CD4-positive, alpha-beta T cell treated with Interleukin-21 for 1 hour (primary cell): Measurements from ENCODE around the gene AADAT.

Source experiments
- DNase-seq: peaks from one replicate; pipeline ENCODE4 v3.0.0-alpha.2; 2020

Gene AADAT

GRCh38 chr4:170027181-170027829, 62.5 kb downstream of the AADAT start:
- DNase-seq: peak; percentile 93

GRCh38 chr4:170026253-170027021, 63.3 kb downstream of the AADAT start, which contains the start of gene MFAP3L:
TSS of gene MFAP3L (minus strand) at chr4:170026395. CDS start at chr4:170005877, 20,518 bp downstream.
- peak; percentile 87 for DNase-seq

GRCh38 chr4:170025523-170026252, 64.1 kb downstream of the AADAT start:
- peak; percentile 7 for DNase-seq

- no peak for DNase-seq
These were observed 67.5 kb downstream of the AADAT start for GRCh38 chr4:170022211-170022610.

DNA sequence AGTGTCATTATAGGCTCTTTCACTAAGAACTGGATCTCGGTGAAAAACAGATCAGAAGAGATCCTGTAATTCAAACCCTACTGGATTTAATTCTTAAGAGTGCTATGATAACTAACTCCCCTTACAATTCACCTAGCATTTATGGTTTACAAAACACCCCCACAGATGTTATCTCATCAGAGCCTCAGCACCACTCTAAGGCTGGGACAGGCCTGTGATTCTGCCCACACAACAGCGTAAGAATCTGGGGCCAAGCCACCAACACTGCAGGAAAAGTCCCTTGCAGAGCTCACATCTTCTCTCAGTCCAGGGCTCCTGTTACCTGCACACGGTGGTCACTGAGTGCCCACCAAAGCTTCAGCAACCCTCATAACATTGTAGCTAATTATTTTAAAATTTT, 72.5 kb downstream of the AADAT start:
- DNase-seq: no peak

GRCh38 chr4:170015285-170015684, 74.5 kb downstream of the AADAT start:
- DNase-seq: no peak

GRCh38 chr4:170014359-170015011, 75.3 kb downstream of the AADAT start:
- DNase-seq: no peak

- no peak for DNase-seq
These were observed 77.2 kb downstream of the AADAT start for GRCh38 chr4:170012629-170012958.

- DNase-seq: no peak
These were observed 77.7 kb downstream of the AADAT start for GRCh38 chr4:170011921-170012628.
